Smooth muscle cell (in vitro differentiated cells): ENCODE measurements around the gene RASSF1. TPM values are rescaled to one million over a fixed set of nuclear protein-coding genes. Genes with fewer than 3 reads are reported as not detected.
A peak's percentile ranks its signal among the peaks of the same experiment; 100 is the strongest.

Experiments used
- DNase-seq: peaks from one replicate; lab custom pipeline; 2025; ENCODE audit not compliant: unreplicated experiment; lab: John Stamatoyannopoulos, UW
- H2AFZ ChIP-seq: fragments of 200-600 bp; sonication (generic); 2 replicates; pipeline ENCODE4 v1.6.0; 2016; ENCODE audit warnings: antibody characterized with exemption, low read depth, mild to moderate bottlenecking
- H3F3A ChIP-seq: fragments of 200-600 bp; sonication (generic); 2 replicates; pipeline ENCODE4 v1.6.0; 2017; ENCODE audit warnings: antibody characterized with exemption, low read depth
- H3K27ac ChIP-seq: fragments of 200-600 bp; sonication (generic); 2 replicates; pipeline ENCODE4 v1.5.1; 2016; ENCODE audit warnings: low read depth, mild to moderate bottlenecking
- H3K27me3 ChIP-seq: fragments of 200-600 bp; sonication (generic); 2 replicates; pipeline ENCODE4 v1.6.1; 2016; ENCODE audit warnings: low read depth, mild to moderate bottlenecking
- H3K36me3 ChIP-seq: fragments of 200-600 bp; sonication (generic); 2 replicates; pipeline ENCODE4 v1.5.1; 2016; ENCODE audit warnings: low read depth
- H3K4me1 ChIP-seq: fragments of 200-600 bp; sonication (generic); 2 replicates; pipeline ENCODE4 v1.5.1; 2016; ENCODE audit warnings: low read depth
- H3K4me2 ChIP-seq: fragments of 200-600 bp; sonication (generic); 2 replicates; pipeline ENCODE4 v1.6.0; 2016; ENCODE audit warnings: mild to moderate bottlenecking
- H3K4me3 ChIP-seq: fragments of 200-600 bp; sonication (generic); 2 replicates; pipeline ENCODE4 v1.5.1; 2016; ENCODE audit warnings: mild to moderate bottlenecking
- H3K79me2 ChIP-seq: fragments of 200-600 bp; sonication (generic); 2 replicates; pipeline ENCODE4 v1.6.0; 2016; ENCODE audit warnings: low read depth, mild to moderate bottlenecking
- H3K9ac ChIP-seq: fragments of 200-600 bp; sonication (generic); 2 replicates; pipeline ENCODE4 v1.6.0; 2016; ENCODE audit warnings: low read depth
- H3K9me3 ChIP-seq: fragments of 200-600 bp; sonication (generic); replicated peaks from 2 replicates; pipeline ENCODE4 v1.5.1; 2016; ENCODE audit warnings: low read depth
- H4K20me1 ChIP-seq: fragments of 200-600 bp; sonication (generic); 2 replicates; pipeline ENCODE4 v1.6.0; 2016; ENCODE audit warnings: low read depth
- CTCF ChIP-seq: fragments of 200-600 bp; sonication (generic); IDR thresholded peaks from 2 replicates; pipeline ENCODE4 v1.5.1; 2017; ENCODE audit warnings: borderline replicate concordance, mild to moderate bottlenecking, antibody characterized with exemption; ENCODE audit not compliant: insufficient read depth, poor library complexity, severe bottlenecking
- WGBS: methylation state at CpG from one replicate; pipeline ENCODE4 v1.1.7; 2016; ENCODE audit warnings: low lambda C conversion rate; 5-methylcytosine and 5-hydroxymethylcytosine counted together
- polyA plus RNA-seq: library from polyadenylated mRNA; unstranded; fragments of >200 nt; fragmentation: Nextera tagmentation; extraction: Ambion mirVana; gene quantifications from 2 replicates; pipeline ENCODE4 v1.2.1, GENCODE V29; 2016
- total RNA-seq: library from RNA; depleted of rRNA; stranded (reverse); fragments of >200 nt; gene quantifications from 2 replicates; pipeline ENCODE4 v1.2.3, GENCODE V29; 2014

RASSF1 gene
- total and polyA plus RNA-seq, 2 experiments from 2014 or later = 27.6 to 58.5 TPM

- Histone ChIP-seq H3K9ac (peak within 1 kb of the TSS; percentile 70), H4K20me1 (peaks cover 10% of the 10 kb centered on the region), H3F3A (peaks cover 8% of the 10 kb centered on the region), H2AFZ (peak within 1 kb of the TSS; percentile 71), H3K4me2 (peak within 1 kb of the TSS; percentile 94), H3K4me1 (peaks cover 15% of the 10 kb centered on the region), H3K27ac (peak within 1 kb of the TSS; percentile 64), H3K4me3 (peak within 1 kb of the TSS; percentile 81), H3K36me3 (no peaks in the 10 kb centered on the region), H3K79me2 (peaks cover 26% of the 10 kb centered on the region), H3K27me3 (no peaks in the 10 kb centered on the region), H3K9me3 (no peaks in the 10 kb centered on the region)
- TF ChIP-seq CTCF = no peak
- DNase-seq = peak; percentile 89
- 2% methylated on average over 58 of the region's 64 CpGs for WGBS
Observed at GRCh38 chr3:50350527-50351322, 10.1 kb upstream of the RASSF1 start, which contains the start of the genes CYB561D2 and NPRL2. TSS of gene CYB561D2 (plus strand) at chr3:50350862. CDS start at chr3:50351434, 572 bp downstream. TSS of gene NPRL2 (minus strand) at chr3:50350775. CDS start at chr3:50350652, 123 bp downstream.

- no peak for DNase-seq
- Histone ChIP-seq H3K36me3 (no peaks in the 10 kb centered on the region), H3K9me3 (no peaks in the 10 kb centered on the region), H3K27ac (peak overlapping the region; percentile 64), H2AFZ (peak overlapping the region; percentile 71), H3K4me2 (peak overlapping the region; percentile 94), H3K9ac (peak overlapping the region; percentile 70), H3F3A (peaks cover 9% of the 10 kb centered on the region), H3K79me2 (peaks cover 22% of the 10 kb centered on the region), H3K4me3 (peak overlapping the region; percentile 81), H4K20me1 (peaks cover 4% of the 10 kb centered on the region), H3K4me1 (peaks cover 17% of the 10 kb centered on the region), H3K27me3 (no peaks in the 10 kb centered on the region)
- 48% methylated on average over 7 of the region's 7 CpGs for WGBS
- TF ChIP-seq CTCF = no peak
Observed at GRCh38 chr3:50350213-50350526, 9.5 kb upstream of the RASSF1 start.

- no peak overlapping the region for H3K27ac ChIP-seq
- DNase-seq = peak; percentile 20
- peak; percentile 56 for TF ChIP-seq CTCF
Observed at GRCh38 chr3:50347187-50347813, 6.7 kb upstream of the RASSF1 start.

More at GRCh38 chr3:50347187-50347813, 6.7 kb upstream of the RASSF1 start:
- Histone ChIP-seq H3K4me1 (peaks cover 18% of the 10 kb centered on the region), H3F3A (peaks cover 9% of the 10 kb centered on the region), H3K36me3 (no peaks in the 10 kb centered on the region), H4K20me1 (no peaks in the 10 kb centered on the region), H3K4me3 (no peak overlapping the region), H3K4me2 (no peak overlapping the region), H3K79me2 (peaks cover 22% of the 10 kb centered on the region), H3K9ac (no peak overlapping the region), H2AFZ (no peak overlapping the region), H3K9me3 (no peaks in the 10 kb centered on the region), H3K27me3 (no peaks in the 10 kb centered on the region)
- WGBS = 24% methylated on average over 13 of the region's 14 CpGs
